GM12873 (cell line): ENCODE results near the gene ATF4.

Source experiments
- CTCF ChIP-seq: IDR thresholded peaks from 2 replicates; pipeline ENCODE4 v1.5.1; 2012; ENCODE audit warnings: low read depth, mild to moderate bottlenecking, moderate library complexity, low read length, control low read depth; ENCODE audit not compliant: insufficient read depth; ENCODE audit errors: missing control alignments

ATF4 gene

GRCh38 chr22:39503630-39504029 lies 16.7 kb upstream of the ATF4 start:
- TF ChIP-seq CTCF = peak; percentile 27

GRCh38 chr22:39504071-39504470 lies 16.3 kb upstream of the ATF4 start:
- no peak for TF ChIP-seq CTCF

GRCh38 chr22:39508393-39508792 lies 12.0 kb upstream of the ATF4 start:
- TF ChIP-seq CTCF = no peak

- no peak for TF ChIP-seq CTCF
Measured at GRCh38 chr22:39510529-39511149, 9.7 kb upstream of the ATF4 start.

GRCh38 chr22:39511226-39511625 lies 9.1 kb upstream of the ATF4 start:
- TF ChIP-seq CTCF = no peak

GRCh38 chr22:39512026-39512425 lies 8.3 kb upstream of the ATF4 start:
- no peak for TF ChIP-seq CTCF

- no peak for TF ChIP-seq CTCF
Measured at GRCh38 chr22:39513791-39514190, 6.6 kb upstream of the ATF4 start.
